Measurements from ENCODE around the gene SPOCK1. TPM values are rescaled to one million over a fixed set of nuclear protein-coding genes. Genes with fewer than 3 reads are reported as not detected.
A peak's percentile ranks its signal among the peaks of the same experiment; 100 is the strongest.

Gene SPOCK1
- polyA plus RNA-seq, 6 donors from 2014 or later, result not detected

GRCh38 chr5:137114529-137114928 lies 384.6 kb downstream of the SPOCK1 start:
- DNase-seq (no peak), ATAC-seq (ENCODE audit: low read depth in 2 of 2) (no peak)
- Mint-ChIP-seq H3K36me3 (no peaks in the 10 kb centered on the region), H3K27me3 (peaks cover 6 to 16% (median 9%) of the 10 kb centered on the region in 3 donors), H3K9me3 (peaks cover 0 to 15% (median 3%) of the 10 kb centered on the region in 7 donors), H3K4me3 (no peak overlapping the region), H3K4me1 (peaks cover 0 to 4% (median 0%) of the 10 kb centered on the region in 3 donors), H3K27ac (peak overlapping the region in 1 of 6 donors; percentile 17)

GRCh38 chr5:137113939-137114338 lies 385.2 kb downstream of the SPOCK1 start:
- ATAC-seq (ENCODE audit: low read depth in 2 of 2) (no peak), DNase-seq (no peak)
- Mint-ChIP-seq H3K4me1 (peaks cover 0 to 4% (median 0%) of the 10 kb centered on the region in 3 donors), H3K36me3 (no peaks in the 10 kb centered on the region), H3K9me3 (peaks cover 0 to 14% (median 3%) of the 10 kb centered on the region in 7 donors), H3K4me3 (no peak overlapping the region), H3K27me3 (peaks cover 6 to 20% (median 10%) of the 10 kb centered on the region in 3 donors), H3K27ac (no peak overlapping the region)

DNA sequence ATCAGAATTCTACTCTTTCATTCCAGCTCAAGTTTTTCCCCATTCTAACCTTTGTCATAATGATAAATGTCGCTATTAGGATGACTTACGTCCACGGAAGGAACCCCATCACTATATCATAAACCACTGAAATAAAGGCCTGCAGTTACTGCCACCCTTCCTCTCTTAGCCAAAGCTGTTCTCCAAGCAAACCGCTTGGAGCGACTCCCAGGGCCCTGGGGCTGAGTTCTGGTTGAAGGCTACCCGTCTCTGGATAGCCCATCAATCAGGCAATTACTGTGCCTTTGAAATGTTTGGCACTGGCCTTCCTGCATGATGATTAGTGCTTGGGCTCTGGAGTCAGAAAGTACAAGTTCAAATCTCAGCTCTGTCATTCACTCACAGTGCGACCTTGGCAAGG lies 386.0 kb downstream of the SPOCK1 start:
- Mint-ChIP-seq H3K4me3 (no peak overlapping the region), H3K27me3 (peaks cover 6 to 20% (median 10%) of the 10 kb centered on the region in 3 donors), H3K27ac (no peak overlapping the region), H3K36me3 (no peaks in the 10 kb centered on the region), H3K9me3 (peaks cover 0 to 14% (median 3%) of the 10 kb centered on the region in 7 donors), H3K4me1 (peaks cover 0 to 4% (median 0%) of the 10 kb centered on the region in 3 donors)
- ATAC-seq (ENCODE audit: low read depth in 2 of 2) (no peak), DNase-seq (no peak)

- Mint-ChIP-seq H3K27me3 (peaks cover under 1 to 10% (median 8%) of the 10 kb centered on the region in 3 donors), H3K4me1 (no peaks in the 10 kb centered on the region), H3K36me3 (no peaks in the 10 kb centered on the region), H3K27ac (no peak overlapping the region), H3K4me3 (no peak overlapping the region), H3K9me3 (peaks cover 0 to 11% (median 0%) of the 10 kb centered on the region in 7 donors)
- DNase-seq (no peak), ATAC-seq (ENCODE audit: low read depth in 2 of 2) (no peak)
Measured at GRCh38 chr5:137105351-137106035, 393.6 kb downstream of the SPOCK1 start.

DNA sequence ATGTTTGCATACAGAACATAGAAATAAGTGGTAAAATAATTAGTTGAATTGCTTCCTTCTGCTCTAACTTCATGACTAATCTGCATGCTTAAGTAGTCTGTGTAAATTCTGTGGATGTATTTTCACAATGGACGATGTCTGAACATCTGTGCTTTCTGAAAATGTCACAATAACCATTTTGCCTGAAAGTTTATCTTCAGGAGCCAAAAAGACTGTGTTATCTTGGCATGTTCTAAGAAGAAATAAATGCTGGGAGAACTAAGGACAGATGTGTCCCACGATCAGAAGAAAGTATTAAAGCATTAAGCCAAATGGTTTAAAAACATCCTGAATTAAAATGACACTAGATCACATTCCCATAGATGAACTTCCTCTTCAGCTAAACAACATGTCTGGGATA lies 397.6 kb downstream of the SPOCK1 start:
- no peaks in the 10 kb centered on the region for H3K27me3 Mint-ChIP-seq
- H3K9me3 Mint-ChIP-seq, result peaks cover 0 to 5% (median 0%) of the 10 kb centered on the region in 7 donors
- DNase-seq, result no peak
- no peaks in the 10 kb centered on the region for H3K36me3 Mint-ChIP-seq
- no peak overlapping the region for H3K4me3 Mint-ChIP-seq
- no peak for ATAC-seq (ENCODE audit: low read depth in 2 of 2)
- H3K27ac Mint-ChIP-seq, result no peak overlapping the region
- H3K4me1 Mint-ChIP-seq, result no peaks in the 10 kb centered on the region

GRCh38 chr5:137099651-137100050 lies 399.5 kb downstream of the SPOCK1 start:
- Mint-ChIP-seq H3K36me3 (no peaks in the 10 kb centered on the region), H3K27ac (no peak overlapping the region), H3K9me3 (no peaks in the 10 kb centered on the region), H3K4me1 (no peaks in the 10 kb centered on the region), H3K4me3 (no peak overlapping the region), H3K27me3 (no peaks in the 10 kb centered on the region)
- ATAC-seq (ENCODE audit: low read depth in 2 of 2) (no peak), DNase-seq (no peak)

- peaks cover 0 to 4% (median 0%) of the 10 kb centered on the region in 7 donors for H3K9me3 Mint-ChIP-seq
- ATAC-seq (ENCODE audit: low read depth in 2 of 2), result no peak
- no peak overlapping the region for H3K4me3 Mint-ChIP-seq
- no peaks in the 10 kb centered on the region for H3K4me1 Mint-ChIP-seq
- no peaks in the 10 kb centered on the region for H3K27me3 Mint-ChIP-seq
- no peaks in the 10 kb centered on the region for H3K36me3 Mint-ChIP-seq
- no peak overlapping the region for H3K27ac Mint-ChIP-seq
- no peak for DNase-seq
Measured at GRCh38 chr5:137098663-137099062, 400.5 kb downstream of the SPOCK1 start.

- peaks cover 0 to 5% (median 0%) of the 10 kb centered on the region in 7 donors for H3K9me3 Mint-ChIP-seq
- no peaks in the 10 kb centered on the region for H3K36me3 Mint-ChIP-seq
- no peak overlapping the region for H3K27ac Mint-ChIP-seq
- H3K4me1 Mint-ChIP-seq, result no peaks in the 10 kb centered on the region
- ATAC-seq (ENCODE audit: low read depth in 2 of 2) (no peak), DNase-seq (no peak)
- no peaks in the 10 kb centered on the region for H3K27me3 Mint-ChIP-seq
- no peak overlapping the region for H3K4me3 Mint-ChIP-seq
Measured at GRCh38 chr5:137098238-137098637, 400.9 kb downstream of the SPOCK1 start.

- no peak for DNase-seq
- Mint-ChIP-seq H3K36me3 (no peaks in the 10 kb centered on the region), H3K27me3 (no peaks in the 10 kb centered on the region), H3K4me3 (no peak overlapping the region), H3K27ac (no peak overlapping the region), H3K9me3 (peaks cover 0 to 5% (median 0%) of the 10 kb centered on the region in 7 donors), H3K4me1 (no peaks in the 10 kb centered on the region)
- no peak for ATAC-seq (ENCODE audit: low read depth in 2 of 2)
Measured at GRCh38 chr5:137097203-137097602, 401.9 kb downstream of the SPOCK1 start.

- no peaks in the 10 kb centered on the region for H3K4me1 Mint-ChIP-seq
- H3K27me3 Mint-ChIP-seq, result peaks cover 0 to 4% (median 0%) of the 10 kb centered on the region in 3 donors
- H3K36me3 Mint-ChIP-seq, result no peaks in the 10 kb centered on the region
- H3K27ac Mint-ChIP-seq, result no peak overlapping the region
- DNase-seq (no peak), ATAC-seq (ENCODE audit: low read depth in 2 of 2) (no peak)
- peaks cover 0 to 8% (median 0%) of the 10 kb centered on the region in 7 donors for H3K9me3 Mint-ChIP-seq
- H3K4me3 Mint-ChIP-seq, result no peak overlapping the region
Measured at GRCh38 chr5:137096149-137097103, 402.7 kb downstream of the SPOCK1 start.

DNA sequence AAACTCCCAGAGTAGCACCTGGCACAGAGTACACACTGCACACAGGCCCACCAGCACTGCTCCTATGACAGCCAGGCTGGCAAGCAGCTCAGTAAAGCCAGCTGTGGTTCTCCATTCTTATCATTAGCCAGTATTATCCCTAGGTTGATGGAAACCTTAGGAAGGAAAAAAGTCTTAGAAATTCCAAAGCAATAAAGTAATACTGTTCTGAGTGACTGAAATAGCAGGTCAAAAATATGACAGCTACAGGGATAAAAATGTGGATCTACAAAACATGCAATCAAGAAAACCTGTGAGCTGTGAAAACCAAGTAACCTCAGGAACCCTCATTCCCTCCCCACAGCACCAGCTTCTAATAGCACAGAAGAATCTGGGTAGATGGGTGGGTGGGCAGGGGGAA lies 403.5 kb downstream of the SPOCK1 start:
- ATAC-seq (ENCODE audit: low read depth in 2 of 2) (no peak), DNase-seq (no peak)
- H3K4me3 Mint-ChIP-seq, result no peak overlapping the region
- peaks cover 0 to 8% (median 0%) of the 10 kb centered on the region in 7 donors for H3K9me3 Mint-ChIP-seq
- H3K36me3 Mint-ChIP-seq, result no peaks in the 10 kb centered on the region
- H3K4me1 Mint-ChIP-seq, result no peaks in the 10 kb centered on the region
- H3K27ac Mint-ChIP-seq, result no peak overlapping the region
- peaks cover 0 to 4% (median 0%) of the 10 kb centered on the region in 3 donors for H3K27me3 Mint-ChIP-seq

GRCh38 chr5:137092831-137093230 lies 406.3 kb downstream of the SPOCK1 start:
- H3K9me3 Mint-ChIP-seq, result peaks cover 0 to 8% (median 0%) of the 10 kb centered on the region in 7 donors
- DNase-seq (no peak), ATAC-seq (ENCODE audit: low read depth in 2 of 2) (no peak)
- peaks cover 0 to 4% (median 0%) of the 10 kb centered on the region in 3 donors for H3K27me3 Mint-ChIP-seq
- H3K27ac Mint-ChIP-seq, result no peak overlapping the region
- no peak overlapping the region for H3K4me3 Mint-ChIP-seq
- no peaks in the 10 kb centered on the region for H3K36me3 Mint-ChIP-seq
- H3K4me1 Mint-ChIP-seq, result no peaks in the 10 kb centered on the region

GRCh38 chr5:137091472-137091871 lies 407.7 kb downstream of the SPOCK1 start:
- Mint-ChIP-seq H3K36me3 (no peaks in the 10 kb centered on the region), H3K4me1 (no peaks in the 10 kb centered on the region), H3K27ac (no peak overlapping the region), H3K9me3 (peaks cover 0 to 8% (median 0%) of the 10 kb centered on the region in 7 donors), H3K27me3 (peaks cover 0 to 4% (median 0%) of the 10 kb centered on the region in 3 donors), H3K4me3 (no peak overlapping the region)
- DNase-seq (no peak), ATAC-seq (ENCODE audit: low read depth in 2 of 2) (no peak)
